ENCODE data around the gene SLC38A8.

The SLC38A8 gene

DNA sequence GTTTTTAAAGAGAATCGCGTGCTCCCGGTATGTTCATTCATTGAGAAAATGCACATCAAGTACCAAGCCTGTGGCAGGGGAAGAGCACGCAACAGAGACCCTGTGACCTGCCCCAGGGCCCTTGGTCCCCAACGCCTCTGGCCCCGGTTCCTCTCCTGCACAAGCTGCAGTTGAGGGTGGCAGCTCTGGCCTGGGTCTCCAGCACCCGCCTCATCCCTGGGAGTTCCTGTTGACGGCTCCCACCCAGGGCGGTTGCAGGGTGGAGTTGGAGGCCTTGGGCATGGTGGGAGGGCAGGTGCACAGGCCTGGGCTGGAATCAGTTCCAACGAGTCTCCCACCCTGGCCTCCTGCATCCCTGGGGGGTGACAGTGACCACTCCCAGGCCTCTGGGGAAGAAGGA, 69.5 kb downstream of the SLC38A8 start:
- Mint-ChIP-seq H3K36me3 (ENCODE audit: low read depth) (no peaks in the 10 kb centered on the region), H3K4me3 (no peak overlapping the region), H3K27ac (no peak overlapping the region), H3K9me3 (no peaks in the 10 kb centered on the region), H3K27me3 (peaks cover 22% of the 10 kb centered on the region), H3K4me1 (peaks cover 3% of the 10 kb centered on the region)
- DNase-seq (no peak), ATAC-seq (no peak)

DNA sequence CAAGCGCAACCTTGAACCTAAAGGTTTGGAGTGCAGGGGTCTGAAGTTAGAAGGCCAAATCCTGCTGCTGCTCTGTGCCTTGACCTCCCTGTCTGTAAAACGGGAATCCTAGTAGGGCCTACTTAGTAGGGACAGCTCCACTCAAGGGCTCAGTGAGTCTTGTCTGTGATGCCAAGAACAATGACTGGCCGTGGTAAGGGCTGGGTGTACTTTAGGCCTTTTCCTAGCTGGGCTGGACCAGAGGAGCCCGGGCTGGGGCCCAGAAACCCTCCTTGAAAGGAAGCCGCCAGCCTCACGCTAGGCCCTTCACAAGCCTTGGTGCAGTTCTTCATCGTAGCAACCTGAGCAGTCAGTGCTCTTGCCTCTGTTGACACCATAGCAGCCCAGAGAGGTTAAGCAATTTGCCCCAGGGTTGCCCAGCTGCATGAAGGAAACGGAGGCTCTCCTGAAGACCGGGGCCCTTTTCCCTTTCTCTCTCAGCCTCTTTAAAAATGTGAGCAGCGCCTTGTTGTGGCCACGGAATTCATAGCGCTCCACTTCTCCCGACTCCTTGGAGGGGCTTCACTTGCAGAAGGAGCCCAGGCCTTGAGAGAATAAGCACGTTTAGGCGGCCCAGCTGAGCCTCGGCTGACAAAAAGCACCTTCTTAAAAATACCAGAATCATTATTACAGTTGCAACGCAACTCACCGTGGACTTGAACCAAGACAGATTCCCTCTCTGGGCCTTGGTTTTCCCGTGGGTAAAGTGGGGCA, 70.2 kb downstream of the SLC38A8 start:
- Mint-ChIP-seq H3K4me3 (no peak overlapping the region), H3K36me3 (ENCODE audit: low read depth) (no peaks in the 10 kb centered on the region), H3K27me3 (peaks cover 25% of the 10 kb centered on the region), H3K4me1 (peaks cover 5% of the 10 kb centered on the region), H3K27ac (no peak overlapping the region), H3K9me3 (no peaks in the 10 kb centered on the region)
- DNase-seq = no peak
- ATAC-seq = no peak

DNA sequence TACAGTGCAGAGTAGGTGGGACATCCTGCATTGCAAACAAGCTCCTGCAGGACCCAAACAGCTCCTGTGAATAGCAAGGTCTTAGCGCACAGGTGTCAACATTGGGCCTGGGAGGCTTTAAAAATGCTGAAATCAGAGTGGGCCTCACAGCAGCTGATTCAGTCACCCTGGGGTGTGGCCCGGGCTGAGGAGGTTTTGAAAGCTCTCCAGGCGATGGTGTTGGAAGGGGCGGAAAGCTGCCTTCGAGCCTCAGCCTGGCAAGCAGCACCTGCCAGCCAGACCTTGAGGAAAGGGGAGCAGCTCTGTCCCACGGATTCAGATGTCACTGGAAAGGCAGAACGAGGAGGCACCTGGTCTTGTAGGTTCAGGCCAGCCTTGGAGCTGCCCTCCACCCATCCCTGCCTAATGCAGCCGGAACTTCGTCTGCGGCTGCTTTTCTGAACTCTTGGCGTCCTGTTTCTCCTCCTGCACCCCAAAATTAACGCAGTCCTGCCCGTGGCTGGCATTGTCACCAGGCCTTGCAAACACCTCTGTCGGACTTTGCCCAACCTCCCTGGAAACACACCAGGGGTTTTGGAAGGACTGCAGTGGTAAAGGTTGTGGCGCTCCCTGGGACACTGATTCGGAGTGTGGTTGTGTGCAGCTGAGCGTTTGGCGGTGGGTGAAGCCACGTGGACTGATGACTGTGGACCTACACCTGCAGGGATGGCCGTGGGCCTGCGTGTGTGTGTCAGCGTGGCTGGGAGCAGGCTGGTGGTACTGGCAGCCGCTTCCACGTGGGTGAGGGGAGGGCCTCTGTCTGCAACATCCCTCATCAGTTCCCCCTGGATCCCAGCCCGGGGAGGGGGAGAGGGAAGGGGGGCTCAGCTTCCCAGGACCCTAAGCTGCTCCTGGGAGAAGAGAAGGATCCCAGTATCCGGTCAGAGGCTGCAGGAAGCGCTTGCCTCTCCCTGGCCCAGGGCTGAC, 71.1 kb downstream of the SLC38A8 start:
- Mint-ChIP-seq H3K36me3 (ENCODE audit: low read depth) (no peaks in the 10 kb centered on the region), H3K27me3 (peaks cover 28% of the 10 kb centered on the region), H3K4me1 (peaks cover 5% of the 10 kb centered on the region), H3K9me3 (no peaks in the 10 kb centered on the region), H3K4me3 (no peak overlapping the region), H3K27ac (no peak overlapping the region)
- DNase-seq = no peak
- ATAC-seq = no peak

DNA sequence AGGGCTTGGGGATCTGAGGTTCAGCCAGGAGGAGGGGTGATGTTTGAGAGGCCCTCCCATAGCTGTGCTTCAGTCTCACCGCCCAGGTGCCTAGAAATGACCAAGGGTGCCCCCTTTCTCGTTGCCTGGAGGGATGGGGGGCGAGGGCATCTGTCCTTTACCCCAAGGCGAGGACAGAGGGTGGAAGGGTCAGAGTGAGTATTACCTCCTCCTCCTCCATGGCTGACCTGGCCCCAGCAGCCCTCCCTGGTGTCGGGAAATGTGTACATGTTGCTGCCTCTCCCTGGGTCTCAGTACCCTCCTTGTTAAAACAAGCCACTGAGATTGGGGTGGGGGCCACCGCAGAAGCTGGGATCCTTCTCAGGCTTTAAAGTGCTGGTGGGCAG, 72.2 kb downstream of the SLC38A8 start:
- peaks cover 5% of the 10 kb centered on the region for H3K4me1 Mint-ChIP-seq

DNA sequence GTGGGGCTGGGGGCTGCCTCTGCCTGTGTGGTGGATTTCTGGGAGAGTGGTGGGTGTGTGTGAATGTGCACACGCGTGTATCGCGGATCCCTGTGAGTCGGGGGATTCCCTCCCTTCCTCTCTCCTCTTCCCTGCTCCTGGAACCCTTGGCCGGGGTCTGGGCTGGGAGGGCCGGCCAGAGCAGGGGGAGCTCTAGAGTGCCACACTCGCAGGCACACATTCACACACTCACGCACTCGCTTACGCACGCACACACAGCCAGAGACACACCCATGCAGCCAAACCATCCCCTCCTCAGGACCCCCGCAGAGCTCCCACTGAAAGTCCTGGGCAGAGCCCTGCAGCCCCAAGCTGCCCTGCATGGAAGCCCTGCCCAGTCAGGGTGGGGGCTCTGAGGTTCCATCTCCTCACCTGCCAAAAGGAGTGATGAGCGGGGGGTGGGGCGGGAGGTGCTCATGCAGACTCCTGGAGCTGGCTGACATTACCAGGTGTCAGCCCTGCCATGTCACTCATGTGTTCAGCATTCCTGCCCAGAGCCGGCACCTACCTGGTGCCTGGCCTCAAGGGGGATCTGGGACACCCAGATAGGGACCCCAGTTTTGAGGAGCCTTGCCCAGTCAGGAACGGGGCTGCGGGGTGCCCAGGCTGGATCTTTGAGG, 72.7 kb downstream of the SLC38A8 start:
- ATAC-seq (no peak), DNase-seq (no peak)
- H3K4me1 Mint-ChIP-seq = peaks cover 5% of the 10 kb centered on the region
- H3K9me3 Mint-ChIP-seq = no peaks in the 10 kb centered on the region
- no peak overlapping the region for H3K27ac Mint-ChIP-seq
- peaks cover 26% of the 10 kb centered on the region for H3K27me3 Mint-ChIP-seq
- no peaks in the 10 kb centered on the region for H3K36me3 Mint-ChIP-seq (ENCODE audit: low read depth)
- H3K4me3 Mint-ChIP-seq = no peak overlapping the region

More for the DNA sequence above, 72.2 kb downstream of the SLC38A8 start:
- Mint-ChIP-seq H3K9me3 (no peaks in the 10 kb centered on the region), H3K36me3 (ENCODE audit: low read depth) (no peaks in the 10 kb centered on the region), H3K4me3 (no peak overlapping the region), H3K27ac (no peak overlapping the region), H3K27me3 (peaks cover 27% of the 10 kb centered on the region)
- ATAC-seq = no peak
- no peak for DNase-seq

DNA sequence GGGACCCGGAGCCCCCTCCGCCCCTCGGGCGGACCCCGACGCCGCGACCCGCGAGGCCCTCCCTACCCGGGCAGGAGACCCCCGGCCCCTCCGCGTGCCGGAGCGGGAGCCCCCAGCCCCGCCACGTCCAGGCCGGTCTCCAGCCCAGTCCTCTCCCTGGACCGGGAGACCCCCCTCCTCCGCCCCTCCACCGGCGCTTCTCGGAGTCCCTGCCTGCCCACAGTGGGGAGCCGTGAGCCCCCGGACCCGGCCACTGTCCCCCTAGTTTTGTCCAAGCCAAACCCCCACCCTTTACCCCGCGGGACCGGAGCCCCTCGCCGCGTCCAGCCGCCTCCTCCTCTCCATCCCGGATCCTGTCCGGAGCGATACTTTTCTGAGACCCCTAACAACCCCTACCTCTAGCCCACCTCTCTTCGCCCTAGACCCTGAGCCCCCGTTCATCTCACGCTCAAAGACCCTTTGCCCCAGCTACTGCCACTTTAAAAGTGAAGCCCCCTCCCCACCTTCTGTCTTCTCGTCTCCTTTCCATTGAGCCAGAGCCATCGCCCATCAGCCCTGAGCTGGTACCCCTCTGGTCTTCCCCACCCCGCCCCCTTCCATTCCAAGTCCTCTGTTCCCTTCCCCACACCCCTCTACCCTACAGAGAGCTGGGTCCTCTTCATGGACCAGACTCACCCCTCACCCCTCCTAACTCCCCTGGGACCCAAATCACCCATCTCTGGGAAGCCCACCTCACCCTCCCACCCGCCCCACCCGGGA, 73.5 kb downstream of the SLC38A8 start:
- no peaks in the 10 kb centered on the region for H3K36me3 Mint-ChIP-seq (ENCODE audit: low read depth)
- no peak overlapping the region for H3K4me3 Mint-ChIP-seq
- ATAC-seq (no peak), DNase-seq (no peak)
- H3K27ac Mint-ChIP-seq = no peak overlapping the region
- H3K4me1 Mint-ChIP-seq = peaks cover 5% of the 10 kb centered on the region
- H3K27me3 Mint-ChIP-seq = peaks cover 26% of the 10 kb centered on the region
- H3K9me3 Mint-ChIP-seq = no peaks in the 10 kb centered on the region

DNA sequence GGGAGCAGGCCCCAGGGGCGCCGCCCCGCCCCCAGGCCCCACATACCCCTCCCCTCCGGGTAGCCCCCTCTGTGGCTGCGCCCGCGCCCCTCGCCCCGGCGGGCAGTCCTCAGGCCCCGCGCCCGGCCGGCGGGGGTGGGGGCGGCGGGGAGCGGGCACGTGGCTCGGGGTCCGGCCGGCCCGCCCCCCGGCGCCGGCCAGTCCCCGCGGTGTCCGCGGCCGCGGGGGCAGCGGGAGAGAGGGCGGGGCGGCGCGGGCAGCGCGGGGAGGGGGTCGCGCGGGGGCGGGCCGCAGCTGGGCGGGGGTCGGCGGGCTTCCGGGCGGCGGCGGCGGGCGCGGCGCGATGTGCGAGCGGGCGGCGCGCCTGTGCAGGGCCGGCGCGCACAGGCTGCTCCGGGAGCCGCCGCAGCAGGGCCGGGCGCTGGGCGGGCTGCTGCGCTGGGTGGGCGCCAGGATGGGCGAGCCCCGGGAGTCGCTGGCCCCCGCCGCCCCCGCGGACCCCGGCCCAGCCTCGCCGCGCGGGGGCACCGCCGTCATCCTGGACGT, 74.2 kb downstream of the SLC38A8 start:
- Mint-ChIP-seq H3K27ac (no peak overlapping the region), H3K36me3 (ENCODE audit: low read depth) (no peaks in the 10 kb centered on the region), H3K4me1 (peaks cover 7% of the 10 kb centered on the region), H3K9me3 (no peaks in the 10 kb centered on the region), H3K27me3 (peaks cover 26% of the 10 kb centered on the region), H3K4me3 (no peak overlapping the region)
- DNase-seq (no peak), ATAC-seq (no peak)

DNA sequence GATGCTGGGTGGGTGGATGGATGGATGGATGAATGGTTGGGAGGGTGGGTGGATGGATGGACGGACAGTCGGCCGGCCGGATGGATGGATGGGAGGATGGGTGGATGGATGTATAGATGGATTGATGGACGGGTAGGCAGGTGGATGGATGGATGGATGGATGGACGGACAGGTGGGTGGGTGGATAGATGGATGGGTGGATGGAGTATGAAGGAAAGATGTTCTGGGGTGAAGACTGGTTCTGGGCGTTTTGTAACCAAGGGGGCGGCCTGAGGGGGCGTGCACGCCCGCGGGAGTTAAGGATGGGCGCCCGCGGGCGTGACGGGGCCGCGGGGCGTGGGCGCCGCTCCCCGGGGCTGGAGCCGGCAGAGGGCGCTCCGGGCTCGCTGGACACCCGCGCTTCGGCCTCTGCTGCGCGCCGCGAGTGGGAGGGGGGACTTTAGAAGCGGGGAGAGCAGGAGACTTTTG, 74.7 kb downstream of the SLC38A8 start, which contains the start of gene NECAB2:
TSS of gene NECAB2 (plus strand) at position 407 of the 468 bp plus-strand sequence. CDS start 405 bp downstream, outside the sequence.
- ATAC-seq (no peak), DNase-seq (peak; percentile 58)
- Mint-ChIP-seq H3K4me1 (peaks cover 7% of the 10 kb centered on the region), H3K4me3 (peak within 1 kb of the TSS; percentile 53), H3K27ac (no peak within 1 kb of the TSS), H3K27me3 (peaks cover 26% of the 10 kb centered on the region), H3K9me3 (no peaks in the 10 kb centered on the region), H3K36me3 (ENCODE audit: low read depth) (no peaks in the 10 kb centered on the region)

DNA sequence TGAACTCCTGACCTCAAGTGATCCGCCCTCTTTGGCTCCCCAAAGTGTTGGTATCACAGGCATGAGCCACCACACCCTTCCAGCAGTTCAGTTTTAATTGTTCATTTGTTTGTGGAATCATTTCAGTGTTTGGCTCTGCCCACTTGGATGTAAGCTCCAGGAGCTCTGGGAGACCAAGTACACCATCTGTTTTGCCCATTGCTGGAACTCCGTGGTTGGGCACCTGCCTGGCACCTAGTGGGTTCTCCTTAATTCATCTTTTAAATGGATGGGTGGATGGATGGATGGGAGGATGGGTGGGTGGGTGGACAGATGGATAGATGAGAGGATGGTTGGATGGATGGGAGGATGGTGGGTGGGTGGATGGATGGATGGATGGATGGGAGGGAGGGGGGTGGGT, 75.5 kb downstream of the SLC38A8 start:
- no peak overlapping the region for H3K27ac Mint-ChIP-seq
- peaks cover 7% of the 10 kb centered on the region for H3K4me1 Mint-ChIP-seq
- DNase-seq = no peak
- no peak overlapping the region for H3K4me3 Mint-ChIP-seq
- no peaks in the 10 kb centered on the region for H3K36me3 Mint-ChIP-seq (ENCODE audit: low read depth)
- H3K9me3 Mint-ChIP-seq = no peaks in the 10 kb centered on the region
- peaks cover 26% of the 10 kb centered on the region for H3K27me3 Mint-ChIP-seq
- no peak for ATAC-seq

DNA sequence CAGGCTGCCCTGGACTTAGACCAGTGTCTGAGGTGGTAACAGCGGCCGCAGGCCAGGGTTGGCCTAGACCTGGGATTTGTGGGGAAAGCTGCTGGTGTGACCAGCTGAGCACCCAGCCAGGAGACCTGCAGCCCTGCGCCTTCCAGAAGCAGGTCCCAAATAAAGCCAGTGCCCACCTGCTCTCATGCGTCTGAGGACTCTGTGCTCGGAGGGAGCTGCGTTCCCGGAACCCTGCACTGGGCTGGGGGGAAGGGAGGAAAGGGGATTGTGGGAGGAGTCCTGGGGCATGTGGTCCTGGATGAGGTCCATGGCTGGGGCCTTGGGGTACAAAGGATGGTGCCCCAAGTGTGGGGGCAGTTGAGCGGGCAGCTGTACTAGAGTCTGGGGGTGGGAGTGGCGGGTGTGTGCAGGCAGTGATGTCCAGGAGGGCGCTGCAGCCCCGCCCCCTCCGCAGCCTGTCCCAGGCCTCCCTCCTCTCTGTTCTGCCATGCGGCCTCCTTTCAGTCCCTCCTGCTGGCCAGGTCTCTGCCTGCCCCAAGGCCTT, 76.4 kb downstream of the SLC38A8 start:
- Mint-ChIP-seq H3K9me3 (no peaks in the 10 kb centered on the region), H3K4me3 (no peak overlapping the region), H3K4me1 (peaks cover 7% of the 10 kb centered on the region), H3K27ac (no peak overlapping the region), H3K36me3 (ENCODE audit: low read depth) (no peaks in the 10 kb centered on the region), H3K27me3 (peaks cover 21% of the 10 kb centered on the region)
- DNase-seq (no peak), ATAC-seq (no peak)

DNA sequence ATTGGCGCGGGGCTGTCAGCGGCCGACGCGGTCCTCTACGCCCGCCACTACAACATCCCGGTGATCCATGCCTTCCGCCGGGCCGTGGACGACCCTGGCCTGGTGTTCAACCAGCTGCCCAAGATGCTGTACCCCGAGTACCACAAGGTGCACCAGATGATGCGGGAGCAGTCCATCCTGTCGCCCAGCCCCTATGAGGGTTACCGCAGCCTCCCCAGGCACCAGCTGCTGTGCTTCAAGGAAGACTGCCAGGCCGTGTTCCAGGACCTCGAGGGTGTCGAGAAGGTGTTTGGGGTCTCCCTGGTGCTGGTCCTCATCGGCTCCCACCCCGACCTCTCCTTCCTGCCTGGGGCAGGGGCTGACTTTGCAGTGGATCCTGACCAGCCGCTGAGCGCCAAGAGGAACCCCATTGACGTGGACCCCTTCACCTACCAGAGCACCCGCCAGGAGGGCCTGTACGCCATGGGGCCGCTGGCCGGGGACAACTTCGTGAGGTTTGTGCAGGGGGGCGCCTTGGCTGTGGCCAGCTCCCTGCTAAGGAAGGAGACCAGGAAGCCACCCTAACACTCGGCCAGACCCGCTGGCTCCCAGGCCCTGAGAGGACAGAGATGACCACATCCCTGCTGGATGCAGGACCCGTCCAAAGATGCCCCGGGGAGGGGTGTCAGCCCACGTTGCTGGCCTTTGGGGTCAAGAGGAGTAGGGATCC, 77.0 kb downstream of the SLC38A8 start:
- peaks cover 7% of the 10 kb centered on the region for H3K4me1 Mint-ChIP-seq
- peaks cover 19% of the 10 kb centered on the region for H3K27me3 Mint-ChIP-seq
- ATAC-seq (no peak), DNase-seq (no peak)
- H3K27ac Mint-ChIP-seq = no peak overlapping the region
- no peak overlapping the region for H3K4me3 Mint-ChIP-seq
- no peaks in the 10 kb centered on the region for H3K36me3 Mint-ChIP-seq (ENCODE audit: low read depth)
- H3K9me3 Mint-ChIP-seq = no peaks in the 10 kb centered on the region

DNA sequence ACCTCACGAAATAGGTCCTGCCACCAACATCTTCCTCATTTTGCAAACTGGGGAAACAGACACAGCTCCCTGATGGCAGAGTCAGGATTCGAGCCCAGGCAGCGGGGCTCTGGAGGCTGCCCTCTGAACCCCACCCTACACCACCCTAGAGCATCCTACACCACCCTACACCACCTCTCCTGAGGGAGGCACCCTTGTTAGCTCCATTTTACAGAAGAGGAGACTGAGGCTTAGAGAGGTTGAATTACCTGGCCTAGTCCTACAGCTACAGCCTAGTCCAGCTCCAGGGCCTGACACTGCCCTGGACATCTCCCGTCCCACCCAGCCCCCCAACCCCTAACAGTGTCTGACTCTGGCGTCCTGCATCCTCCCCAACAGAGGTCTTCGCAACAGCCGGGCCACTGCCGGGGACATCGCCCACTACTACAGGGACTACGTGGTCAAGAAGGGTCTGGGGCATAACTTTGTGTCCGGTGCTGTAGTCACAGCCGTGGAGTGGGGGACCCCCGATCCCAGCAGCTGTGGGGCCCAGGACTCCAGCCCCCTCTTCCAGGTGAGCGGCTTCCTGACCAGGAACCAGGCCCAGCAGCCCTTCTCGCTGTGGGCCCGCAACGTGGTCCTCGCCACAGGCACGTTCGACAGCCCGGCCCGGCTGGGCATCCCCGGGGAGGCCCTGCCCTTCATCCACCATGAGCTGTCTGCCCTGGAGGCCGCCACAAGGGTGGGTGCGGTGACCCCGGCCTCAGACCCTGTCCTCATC, 77.7 kb downstream of the SLC38A8 start:
- no peak for ATAC-seq
- no peaks in the 10 kb centered on the region for H3K9me3 Mint-ChIP-seq
- H3K4me3 Mint-ChIP-seq = no peak overlapping the region
- H3K36me3 Mint-ChIP-seq (ENCODE audit: low read depth) = no peaks in the 10 kb centered on the region
- no peak for DNase-seq
- H3K4me1 Mint-ChIP-seq = peaks cover 7% of the 10 kb centered on the region
- no peak overlapping the region for H3K27ac Mint-ChIP-seq
- H3K27me3 Mint-ChIP-seq = peaks cover 13% of the 10 kb centered on the region
